Measurements from ENCODE around the gene NUP62CL.

GRCh38 chrX:107204068-107204605, 2.1 kb downstream of the NUP62CL start:
- TF ChIP-seq CTCF (conservative IDR thresholded peaks at IDR 0.05; ENCODE audit: low read length), result no peak
- no peak for TF ChIP-seq EZH2phosphoT487 (IDR thresholded peaks at IDR 0.05; ENCODE audit: borderline replicate concordance)
